ENCODE results near the gene FRAT1.

The FRAT1 gene

DNA sequence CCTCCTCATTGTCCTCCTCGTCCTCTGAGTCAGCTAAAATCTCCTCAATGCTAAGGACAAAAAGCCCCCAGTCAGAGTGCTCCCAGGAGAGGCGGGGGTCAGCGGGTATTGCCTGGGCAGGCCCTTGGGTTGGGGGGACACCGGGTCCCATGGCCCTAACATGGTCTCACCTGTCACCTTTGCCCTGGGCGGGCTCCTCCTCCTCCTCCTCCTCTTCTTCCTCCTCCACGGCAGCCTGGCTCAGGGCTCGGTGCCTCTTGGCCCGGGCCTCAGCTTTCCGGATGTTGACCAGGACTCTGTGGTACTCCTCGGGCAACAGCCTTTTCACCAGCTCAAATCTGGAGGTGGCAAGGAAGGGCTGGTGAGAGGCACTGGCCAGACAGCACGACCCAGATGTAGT lies 47.5 kb downstream of the FRAT1 start:
- no peak for TF ChIP-seq ESRRG (CRISPR knock-in tag; IDR thresholded peaks at IDR 0.05)
- no peak for TF ChIP-seq ZNF565 (CRISPR knock-in tag; conservative IDR thresholded peaks at IDR 0.05; ENCODE audit: low read depth)
- no peak for TF ChIP-seq OSR1 (CRISPR knock-in tag; IDR thresholded peaks at IDR 0.05)
- no peak for TF ChIP-seq PPARA (CRISPR knock-in tag; IDR thresholded peaks at IDR 0.05; ENCODE audit: borderline replicate concordance)
- TF ChIP-seq ARNTL (CRISPR knock-in tag; IDR thresholded peaks at IDR 0.05; ENCODE audit: borderline replicate concordance, low read depth): no peak
- no peak for TF ChIP-seq CSDC2 (CRISPR knock-in tag; IDR thresholded peaks at IDR 0.05)
- no peak for TF ChIP-seq PATZ1 (CRISPR knock-in tag; IDR thresholded peaks at IDR 0.05; ENCODE audit: borderline replicate concordance)
- no peak for TF ChIP-seq ZFP3 (CRISPR knock-in tag; IDR thresholded peaks at IDR 0.05)
- no peak for TF ChIP-seq CREB5 (CRISPR knock-in tag; IDR thresholded peaks at IDR 0.05; ENCODE audit: low read depth)
- TF ChIP-seq TCF4 (CRISPR knock-in tag; IDR thresholded peaks at IDR 0.05; ENCODE audit: borderline replicate concordance): no peak
- TF ChIP-seq ZNF8 (CRISPR knock-in tag; IDR thresholded peaks at IDR 0.05): no peak
- TF ChIP-seq SNAI2 (CRISPR knock-in tag; IDR thresholded peaks at IDR 0.05): no peak
- no peak for TF ChIP-seq ZNF70 (CRISPR knock-in tag; IDR thresholded peaks at IDR 0.05)
- no peak for ATAC-seq

DNA sequence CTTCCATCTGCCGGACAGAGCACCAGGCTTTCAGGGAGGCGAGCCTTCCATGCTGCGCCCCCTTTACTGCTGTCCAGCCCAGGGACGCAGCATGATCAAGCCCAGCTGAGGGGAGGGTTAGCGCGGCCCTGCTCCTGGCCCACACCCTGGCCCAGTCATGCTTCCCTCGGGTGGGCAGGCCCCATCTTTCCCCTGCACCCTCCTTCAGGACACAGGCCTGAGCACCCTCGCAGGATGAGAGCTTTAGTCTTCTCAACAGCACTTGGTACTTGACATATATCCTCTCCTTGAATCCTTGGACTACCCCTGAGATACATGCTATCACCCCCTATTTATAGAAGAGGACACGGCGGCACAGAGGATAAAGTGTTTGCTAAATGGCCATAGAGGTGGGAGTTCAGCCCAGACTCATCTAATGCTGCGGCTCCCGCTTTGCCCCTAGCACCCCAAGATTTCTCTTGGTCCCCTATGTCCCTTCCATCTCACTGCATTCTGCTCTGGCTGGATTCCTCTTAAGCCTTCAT lies 48.1 kb downstream of the FRAT1 start:
- TF ChIP-seq, protein P1, sequence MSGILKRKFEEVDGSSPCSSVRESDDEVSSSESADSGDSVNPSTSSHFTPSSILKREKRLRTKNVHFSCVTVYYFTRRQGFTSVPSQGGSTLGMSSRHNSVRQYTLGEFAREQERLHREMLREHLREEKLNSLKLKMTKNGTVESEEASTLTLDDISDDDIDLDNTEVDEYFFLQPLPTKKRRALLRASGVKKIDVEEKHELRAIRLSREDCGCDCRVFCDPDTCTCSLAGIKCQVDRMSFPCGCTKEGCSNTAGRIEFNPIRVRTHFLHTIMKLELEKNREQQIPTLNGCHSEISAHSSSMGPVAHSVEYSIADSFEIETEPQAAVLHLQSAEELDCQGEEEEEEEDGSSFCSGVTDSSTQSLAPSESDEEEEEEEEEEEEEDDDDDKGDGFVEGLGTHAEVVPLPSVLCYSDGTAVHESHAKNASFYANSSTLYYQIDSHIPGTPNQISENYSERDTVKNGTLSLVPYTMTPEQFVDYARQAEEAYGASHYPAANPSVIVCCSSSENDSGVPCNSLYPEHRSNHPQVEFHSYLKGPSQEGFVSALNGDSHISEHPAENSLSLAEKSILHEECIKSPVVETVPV (CRISPR knock-in tag; IDR thresholded peaks at IDR 0.05): no peak
- TF ChIP-seq PATZ1 (CRISPR knock-in tag; IDR thresholded peaks at IDR 0.05; ENCODE audit: borderline replicate concordance) (no peak), ZFP3 (CRISPR knock-in tag; IDR thresholded peaks at IDR 0.05) (no peak), ZC3H10 (CRISPR knock-in tag; IDR thresholded peaks at IDR 0.05) (no peak), OSR1 (CRISPR knock-in tag; IDR thresholded peaks at IDR 0.05) (no peak), BACH2 (CRISPR knock-in tag; IDR thresholded peaks at IDR 0.05; ENCODE audit: borderline replicate concordance) (no peak), ZFP30 (CRISPR knock-in tag; IDR thresholded peaks at IDR 0.05) (no peak), ARNTL (CRISPR knock-in tag; IDR thresholded peaks at IDR 0.05; ENCODE audit: borderline replicate concordance, low read depth) (no peak), ISL1 (CRISPR knock-in tag; IDR thresholded peaks at IDR 0.05) (no peak), CSDC2 (CRISPR knock-in tag; IDR thresholded peaks at IDR 0.05) (no peak), CREB5 (CRISPR knock-in tag; IDR thresholded peaks at IDR 0.05; ENCODE audit: low read depth) (no peak), TCF4 (CRISPR knock-in tag; IDR thresholded peaks at IDR 0.05; ENCODE audit: borderline replicate concordance) (no peak), ZNF565 (CRISPR knock-in tag; conservative IDR thresholded peaks at IDR 0.05; ENCODE audit: low read depth) (no peak), ZNF70 (CRISPR knock-in tag; IDR thresholded peaks at IDR 0.05) (no peak), ESRRG (CRISPR knock-in tag; IDR thresholded peaks at IDR 0.05) (no peak), SNAI2 (CRISPR knock-in tag; IDR thresholded peaks at IDR 0.05) (no peak), TOX (CRISPR knock-in tag; IDR thresholded peaks at IDR 0.05; ENCODE audit: borderline replicate concordance) (no peak), ZNF8 (CRISPR knock-in tag; IDR thresholded peaks at IDR 0.05) (no peak)
- TF ChIP-seq, protein P2, sequence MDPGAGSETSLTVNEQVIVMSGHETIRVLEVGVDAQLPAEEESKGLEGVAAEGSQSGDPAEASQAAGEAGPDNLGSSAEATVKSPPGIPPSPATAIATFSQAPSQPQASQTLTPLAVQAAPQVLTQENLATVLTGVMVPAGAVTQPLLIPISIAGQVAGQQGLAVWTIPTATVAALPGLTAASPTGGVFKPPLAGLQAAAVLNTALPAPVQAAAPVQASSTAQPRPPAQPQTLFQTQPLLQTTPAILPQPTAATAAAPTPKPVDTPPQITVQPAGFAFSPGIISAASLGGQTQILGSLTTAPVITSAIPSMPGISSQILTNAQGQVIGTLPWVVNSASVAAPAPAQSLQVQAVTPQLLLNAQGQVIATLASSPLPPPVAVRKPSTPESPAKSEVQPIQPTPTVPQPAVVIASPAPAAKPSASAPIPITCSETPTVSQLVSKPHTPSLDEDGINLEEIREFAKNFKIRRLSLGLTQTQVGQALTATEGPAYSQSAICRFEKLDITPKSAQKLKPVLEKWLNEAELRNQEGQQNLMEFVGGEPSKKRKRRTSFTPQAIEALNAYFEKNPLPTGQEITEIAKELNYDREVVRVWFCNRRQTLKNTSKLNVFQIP (CRISPR knock-in tag; IDR thresholded peaks at IDR 0.05; ENCODE audit: borderline replicate concordance, low read depth): no peak
- TF ChIP-seq, protein P3, sequence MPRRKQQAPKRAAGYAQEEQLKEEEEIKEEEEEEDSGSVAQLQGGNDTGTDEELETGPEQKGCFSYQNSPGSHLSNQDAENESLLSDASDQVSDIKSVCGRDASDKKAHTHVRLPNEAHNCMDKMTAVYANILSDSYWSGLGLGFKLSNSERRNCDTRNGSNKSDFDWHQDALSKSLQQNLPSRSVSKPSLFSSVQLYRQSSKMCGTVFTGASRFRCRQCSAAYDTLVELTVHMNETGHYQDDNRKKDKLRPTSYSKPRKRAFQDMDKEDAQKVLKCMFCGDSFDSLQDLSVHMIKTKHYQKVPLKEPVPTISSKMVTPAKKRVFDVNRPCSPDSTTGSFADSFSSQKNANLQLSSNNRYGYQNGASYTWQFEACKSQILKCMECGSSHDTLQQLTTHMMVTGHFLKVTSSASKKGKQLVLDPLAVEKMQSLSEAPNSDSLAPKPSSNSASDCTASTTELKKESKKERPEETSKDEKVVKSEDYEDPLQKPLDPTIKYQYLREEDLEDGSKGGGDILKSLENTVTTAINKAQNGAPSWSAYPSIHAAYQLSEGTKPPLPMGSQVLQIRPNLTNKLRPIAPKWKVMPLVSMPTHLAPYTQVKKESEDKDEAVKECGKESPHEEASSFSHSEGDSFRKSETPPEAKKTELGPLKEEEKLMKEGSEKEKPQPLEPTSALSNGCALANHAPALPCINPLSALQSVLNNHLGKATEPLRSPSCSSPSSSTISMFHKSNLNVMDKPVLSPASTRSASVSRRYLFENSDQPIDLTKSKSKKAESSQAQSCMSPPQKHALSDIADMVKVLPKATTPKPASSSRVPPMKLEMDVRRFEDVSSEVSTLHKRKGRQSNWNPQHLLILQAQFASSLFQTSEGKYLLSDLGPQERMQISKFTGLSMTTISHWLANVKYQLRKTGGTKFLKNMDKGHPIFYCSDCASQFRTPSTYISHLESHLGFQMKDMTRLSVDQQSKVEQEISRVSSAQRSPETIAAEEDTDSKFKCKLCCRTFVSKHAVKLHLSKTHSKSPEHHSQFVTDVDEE (CRISPR knock-in tag; IDR thresholded peaks at IDR 0.05): no peak
- no peak for ATAC-seq

Data from SK-N-SH treated with all-trans-retinoic acid at 6 μM for 48 hours (cell line).